Activated CD4-positive, CD25-positive, alpha-beta regulatory T cell treated with anti-CD3 and anti-CD28 coated beads, Interleukin-2, amount 50 U/mL, for 72 hours (primary cell): ENCODE data around the gene CHRNA7.
"Not testable (repeated sequence)": the region's sequence is repeated elsewhere in the genome, so short reads cannot be mapped to it uniquely, and the experiment has no call there.

Experiments used
- DNase-seq: peaks from one replicate; pipeline ENCODE4 v3.0.0; 2021

CHRNA7 gene

DNA sequence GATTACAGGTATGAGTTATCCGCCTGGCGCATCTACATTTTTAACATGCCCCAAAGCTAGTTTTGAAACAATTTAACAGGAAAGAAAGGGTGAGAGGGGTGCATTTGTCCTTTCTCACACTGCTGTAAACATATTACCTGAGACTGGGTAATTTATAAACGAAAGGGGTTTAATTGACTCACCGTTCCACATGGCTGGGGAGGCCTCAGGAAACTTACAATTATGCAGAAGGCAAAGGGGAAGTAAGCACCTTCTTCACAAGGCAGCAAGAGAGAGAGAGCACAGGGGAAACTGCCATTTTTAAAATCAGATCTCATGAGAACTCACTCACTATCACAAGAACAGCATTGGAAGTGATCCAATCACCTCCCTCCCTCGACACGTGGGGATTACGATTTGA lies 165.9 kb downstream of the CHRNA7 start:
- DNase-seq = not testable (repeated sequence)

DNA sequence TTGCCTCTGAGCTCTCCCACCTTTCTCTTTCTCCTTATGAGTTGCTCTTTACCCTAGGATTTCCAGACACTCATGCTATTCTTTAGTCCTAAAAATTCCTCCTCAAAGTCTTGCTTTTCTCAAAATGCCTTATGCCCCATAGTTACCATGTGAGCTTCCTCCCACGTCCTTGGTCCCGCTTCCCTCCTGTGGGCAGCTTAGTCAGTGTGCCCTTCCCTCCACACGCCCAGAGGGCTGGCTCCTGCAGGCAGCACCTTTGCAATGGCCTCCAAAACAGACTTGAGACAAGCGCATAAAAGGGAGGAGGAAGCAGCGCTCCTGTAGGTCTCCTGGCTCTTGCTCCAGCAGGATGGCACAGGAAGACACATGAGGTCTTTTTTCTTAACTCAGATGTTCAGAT lies 168.6 kb downstream of the CHRNA7 start:
- DNase-seq = not testable (repeated sequence)

DNA sequence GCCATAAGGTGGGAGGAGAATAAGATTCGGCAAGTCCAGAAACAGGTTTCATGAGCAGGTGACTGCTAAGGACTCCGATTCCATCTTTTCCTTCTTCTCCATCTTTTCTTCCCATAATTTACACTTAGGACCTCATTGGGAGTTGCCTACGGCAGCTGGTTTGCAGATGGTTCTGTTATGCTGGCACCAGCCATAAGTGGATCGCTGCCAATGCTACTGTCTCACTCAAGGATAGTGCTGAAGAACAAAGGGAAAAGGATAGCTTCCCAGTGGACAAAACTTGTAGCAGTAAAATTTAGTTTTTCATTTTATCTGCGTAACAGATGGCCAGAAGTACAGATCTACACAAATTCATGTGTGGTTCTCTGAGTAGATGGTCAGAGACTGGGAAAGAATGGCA lies 178.8 kb downstream of the CHRNA7 start:
- DNase-seq = not testable (repeated sequence)

DNA sequence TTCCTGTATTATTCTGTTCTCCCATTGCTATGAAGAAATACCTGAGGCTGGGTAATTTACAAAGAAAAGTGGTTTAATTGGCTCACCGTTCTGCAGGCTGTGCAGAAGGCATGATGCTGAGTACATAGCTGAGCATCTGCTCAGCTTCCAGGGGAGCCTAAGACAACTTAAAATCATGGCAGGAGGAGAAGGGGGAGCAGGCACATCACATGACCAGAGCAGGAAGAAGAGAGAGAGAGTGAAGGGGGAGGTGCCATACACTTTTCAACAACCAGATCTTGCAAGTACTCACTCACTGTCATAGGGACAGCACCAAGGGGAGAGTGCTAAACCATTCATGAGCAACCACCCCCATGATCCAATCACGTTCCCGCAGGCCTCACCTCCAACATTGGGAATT lies 188.4 kb downstream of the CHRNA7 start:
- DNase-seq = no peak
